DND-41 (cell line): ENCODE measurements around the gene MOGAT2.

Experiments used
- EZH2 ChIP-seq: IDR thresholded peaks from 3 replicates; pipeline ENCODE4 v1.6.1; 2012; ENCODE audit warnings: borderline replicate concordance, low read depth, mild to moderate bottlenecking, moderate library complexity, low read length, inconsistent platforms; ENCODE audit not compliant: severe bottlenecking
- TF ChIP-seq, protein P1 (sequence below): IDR thresholded peaks from 2 replicates; pipeline ENCODE4 v1.5.1; 2012; ENCODE audit warnings: borderline replicate concordance, low read length, moderate library complexity, mild to moderate bottlenecking; ENCODE audit not compliant: poor library complexity, severe bottlenecking; ENCODE audit errors: extremely low read depth

DNA sequence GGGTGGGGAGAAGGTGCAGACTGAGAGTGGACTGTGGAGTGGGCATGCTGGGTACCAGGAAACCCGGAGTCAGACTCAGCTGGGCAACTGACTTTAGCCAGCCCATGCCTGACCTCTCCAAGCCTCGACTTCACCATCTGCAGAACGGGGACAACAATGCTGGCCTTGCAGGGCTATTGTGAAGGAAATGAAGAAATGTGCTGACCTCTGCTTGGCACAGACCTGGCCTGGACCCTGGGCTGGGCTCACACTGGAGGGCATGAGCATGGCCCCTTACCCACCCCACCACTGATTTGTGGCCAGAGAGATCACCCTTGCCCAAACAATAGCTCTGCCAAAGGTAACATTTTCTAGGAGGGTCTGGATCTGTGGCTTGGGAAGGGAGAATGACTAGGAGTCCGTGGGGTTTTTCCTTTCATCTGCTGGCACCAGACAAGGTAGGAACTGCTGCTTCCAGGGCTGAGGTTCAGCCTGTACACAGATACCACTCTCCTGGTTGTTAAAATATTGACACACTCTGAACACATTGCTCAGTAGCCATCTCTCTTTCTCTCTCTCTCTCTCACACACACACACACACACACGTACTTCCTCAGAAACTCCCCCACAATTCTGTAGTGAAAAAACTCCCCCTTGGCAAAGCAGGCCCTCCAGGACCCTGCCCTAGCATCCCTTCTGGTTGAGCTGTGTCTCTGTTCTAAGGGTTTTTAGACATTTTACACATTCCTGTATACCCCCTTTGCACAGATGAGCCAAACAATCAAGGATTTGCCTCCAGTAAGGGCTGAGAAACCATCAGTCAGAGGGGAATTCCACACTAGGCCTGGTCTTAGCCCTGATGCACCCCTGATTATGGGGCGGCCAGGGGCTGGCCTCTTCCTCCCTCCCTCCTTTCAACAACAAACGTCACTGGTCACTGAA, 1.0 kb downstream of the MOGAT2 start:
- TF ChIP-seq, protein P1, sequence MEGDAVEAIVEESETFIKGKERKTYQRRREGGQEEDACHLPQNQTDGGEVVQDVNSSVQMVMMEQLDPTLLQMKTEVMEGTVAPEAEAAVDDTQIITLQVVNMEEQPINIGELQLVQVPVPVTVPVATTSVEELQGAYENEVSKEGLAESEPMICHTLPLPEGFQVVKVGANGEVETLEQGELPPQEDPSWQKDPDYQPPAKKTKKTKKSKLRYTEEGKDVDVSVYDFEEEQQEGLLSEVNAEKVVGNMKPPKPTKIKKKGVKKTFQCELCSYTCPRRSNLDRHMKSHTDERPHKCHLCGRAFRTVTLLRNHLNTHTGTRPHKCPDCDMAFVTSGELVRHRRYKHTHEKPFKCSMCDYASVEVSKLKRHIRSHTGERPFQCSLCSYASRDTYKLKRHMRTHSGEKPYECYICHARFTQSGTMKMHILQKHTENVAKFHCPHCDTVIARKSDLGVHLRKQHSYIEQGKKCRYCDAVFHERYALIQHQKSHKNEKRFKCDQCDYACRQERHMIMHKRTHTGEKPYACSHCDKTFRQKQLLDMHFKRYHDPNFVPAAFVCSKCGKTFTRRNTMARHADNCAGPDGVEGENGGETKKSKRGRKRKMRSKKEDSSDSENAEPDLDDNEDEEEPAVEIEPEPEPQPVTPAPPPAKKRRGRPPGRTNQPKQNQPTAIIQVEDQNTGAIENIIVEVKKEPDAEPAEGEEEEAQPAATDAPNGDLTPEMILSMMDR: no peak
- no peak for TF ChIP-seq EZH2
